Panc1 (cell line): ENCODE data around the gene ARFIP2.

Source experiments
- CTCF ChIP-seq: fragments of 450-650 bp; IDR thresholded peaks from 2 replicates; pipeline ENCODE4 v1.5.1; 2017; ENCODE audit warnings: mild to moderate bottlenecking
- SIN3A ChIP-seq: IDR thresholded peaks from 2 replicates; pipeline ENCODE4 v1.6.1; 2012; ENCODE audit warnings: low read depth, mild to moderate bottlenecking, low read length, moderate library complexity, borderline replicate concordance; ENCODE audit not compliant: insufficient read depth

DNA sequence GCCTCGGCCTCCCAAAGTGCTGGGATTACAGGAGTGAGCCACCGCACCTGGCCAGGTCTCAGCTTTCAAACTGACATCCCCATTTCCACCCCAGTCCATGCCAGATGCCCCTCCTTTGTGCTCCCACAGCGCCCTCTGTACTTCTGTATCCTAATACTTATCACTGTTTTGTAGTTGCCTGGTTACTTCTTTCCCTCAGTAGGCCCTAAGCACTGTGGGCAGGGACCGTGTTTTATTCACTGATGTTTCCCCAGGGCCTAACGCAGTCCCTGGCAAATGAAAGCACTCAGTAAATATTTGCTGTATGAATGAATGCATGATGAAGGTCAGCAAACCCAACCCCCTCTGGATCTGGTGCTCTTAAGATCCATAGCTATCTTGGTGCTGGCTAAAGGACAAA, 5.2 kb downstream of the ARFIP2 start:
- TF ChIP-seq CTCF (no peak; the same call in 1 of the 2 replicates), SIN3A (no peak)
